Measurements from ENCODE around the gene REPIN1. TPM values are rescaled to one million over a fixed set of nuclear protein-coding genes. Genes with fewer than 3 reads are reported as not detected.

REPIN1 gene
- total RNA-seq, 1 donor from 2014 or later: 144 TPM

- TF ChIP-seq CTCF (IDR thresholded peaks at IDR 0.05; ENCODE audit: insufficient read depth, low read length, poor library complexity, severe bottlenecking): no peak
- no peak overlapping the region for H3K4me3 ChIP-seq (ENCODE audit: low read depth, low read length)
Measured at GRCh38 chr7:150355666-150356059, 13.0 kb upstream of the REPIN1 start.

GRCh38 chr7:150356265-150356897 lies 12.2 kb upstream of the REPIN1 start:
- TF ChIP-seq CTCF (IDR thresholded peaks at IDR 0.05; ENCODE audit: insufficient read depth, low read length, poor library complexity, severe bottlenecking): peak; percentile 61
- H3K27me3 ChIP-seq (ENCODE audit: control insufficient read depth, insufficient read depth, low read length): no peaks in the 10 kb centered on the region
- no peak for DNase-seq (ENCODE audit: low read depth)
- no peak overlapping the region for H3K4me3 ChIP-seq (ENCODE audit: low read depth, low read length)
- no peaks in the 10 kb centered on the region for H3K36me3 ChIP-seq (ENCODE audit: control insufficient read depth, insufficient read depth, low read length)

More at GRCh38 chr7:150355666-150356059, 13.0 kb upstream of the REPIN1 start:
- H3K27me3 ChIP-seq (ENCODE audit: control insufficient read depth, insufficient read depth, low read length): no peaks in the 10 kb centered on the region
- DNase-seq (ENCODE audit: low read depth): no peak
- H3K36me3 ChIP-seq (ENCODE audit: control insufficient read depth, insufficient read depth, low read length): no peaks in the 10 kb centered on the region

DNA sequence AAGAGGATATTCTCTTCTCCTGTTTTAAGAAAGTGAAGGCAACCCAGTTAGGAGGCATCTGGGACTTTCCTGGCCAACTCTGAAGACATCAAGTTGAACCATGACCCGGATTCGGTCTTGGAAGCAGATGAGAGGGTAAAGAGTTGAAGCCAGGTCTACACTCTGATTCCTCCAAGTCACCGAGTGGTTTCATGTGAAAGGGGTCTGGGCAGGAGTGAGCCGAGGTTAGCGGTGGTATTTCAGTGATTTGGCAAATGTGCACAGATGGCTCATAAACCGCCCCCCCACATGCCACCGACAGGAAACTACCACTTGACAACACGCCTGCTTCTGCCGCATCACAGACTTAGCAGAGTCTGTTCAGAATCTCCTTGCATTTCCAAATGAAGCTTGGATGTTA lies 11.4 kb upstream of the REPIN1 start:
- Histone ChIP-seq H3K36me3 (ENCODE audit: control insufficient read depth, insufficient read depth, low read length) (no peaks in the 10 kb centered on the region), H3K4me3 (ENCODE audit: low read depth, low read length) (no peak overlapping the region), H3K27me3 (ENCODE audit: control insufficient read depth, insufficient read depth, low read length) (no peaks in the 10 kb centered on the region)
- no peak for TF ChIP-seq CTCF (IDR thresholded peaks at IDR 0.05; ENCODE audit: insufficient read depth, low read length, poor library complexity, severe bottlenecking)
- no peak for DNase-seq (ENCODE audit: low read depth)

DNA sequence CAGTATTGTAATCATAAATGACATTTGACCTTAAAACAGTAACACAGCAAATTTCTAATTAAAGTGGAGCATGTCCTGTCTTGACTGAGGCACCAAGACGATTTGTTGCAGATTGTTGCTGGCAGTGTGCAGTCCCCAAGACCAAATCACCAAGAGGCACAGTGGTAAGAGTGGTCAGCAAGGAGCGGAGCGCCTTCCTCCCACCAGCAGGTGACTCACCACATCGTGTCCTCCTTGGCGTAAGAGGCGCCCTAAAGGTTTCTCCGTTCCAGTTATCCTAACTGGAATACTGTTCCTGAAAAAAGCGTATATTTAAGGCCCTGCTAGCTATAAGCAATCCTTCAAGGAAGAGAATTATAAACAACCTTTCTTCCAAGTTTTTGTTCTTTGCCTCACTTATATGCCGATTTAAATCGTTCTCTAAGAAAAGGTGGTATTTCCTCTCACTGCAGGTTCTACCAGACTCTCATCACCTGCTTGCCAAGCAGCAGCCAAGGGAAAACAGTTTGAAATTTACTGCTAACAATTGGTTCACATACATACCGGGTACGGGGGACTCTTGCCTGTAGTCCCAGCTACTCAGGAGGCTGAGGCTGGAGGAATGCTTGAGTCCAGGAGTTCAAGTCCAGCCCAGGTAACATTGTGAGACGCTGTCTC lies 10.7 kb upstream of the REPIN1 start:
- no peak for TF ChIP-seq CTCF (IDR thresholded peaks at IDR 0.05; ENCODE audit: insufficient read depth, low read length, poor library complexity, severe bottlenecking)
- Histone ChIP-seq H3K4me3 (ENCODE audit: low read depth, low read length) (no peak overlapping the region), H3K27me3 (ENCODE audit: control insufficient read depth, insufficient read depth, low read length) (no peaks in the 10 kb centered on the region), H3K36me3 (ENCODE audit: control insufficient read depth, insufficient read depth, low read length) (no peaks in the 10 kb centered on the region)
- DNase-seq (ENCODE audit: low read depth): no peak

GRCh38 chr7:150358433-150358832 lies 10.2 kb upstream of the REPIN1 start:
- Histone ChIP-seq H3K36me3 (ENCODE audit: control insufficient read depth, insufficient read depth, low read length) (no peaks in the 10 kb centered on the region), H3K4me3 (ENCODE audit: low read depth, low read length) (no peak overlapping the region), H3K27me3 (ENCODE audit: control insufficient read depth, insufficient read depth, low read length) (no peaks in the 10 kb centered on the region)
- DNase-seq (ENCODE audit: low read depth): no peak
- no peak for TF ChIP-seq CTCF (IDR thresholded peaks at IDR 0.05; ENCODE audit: insufficient read depth, low read length, poor library complexity, severe bottlenecking)
